ENCODE data around the gene NRIP1.
"Not testable (repeated sequence)": the region's sequence is repeated elsewhere in the genome, so short reads cannot be mapped to it uniquely, and the experiment has no call there.

Gene NRIP1

DNA sequence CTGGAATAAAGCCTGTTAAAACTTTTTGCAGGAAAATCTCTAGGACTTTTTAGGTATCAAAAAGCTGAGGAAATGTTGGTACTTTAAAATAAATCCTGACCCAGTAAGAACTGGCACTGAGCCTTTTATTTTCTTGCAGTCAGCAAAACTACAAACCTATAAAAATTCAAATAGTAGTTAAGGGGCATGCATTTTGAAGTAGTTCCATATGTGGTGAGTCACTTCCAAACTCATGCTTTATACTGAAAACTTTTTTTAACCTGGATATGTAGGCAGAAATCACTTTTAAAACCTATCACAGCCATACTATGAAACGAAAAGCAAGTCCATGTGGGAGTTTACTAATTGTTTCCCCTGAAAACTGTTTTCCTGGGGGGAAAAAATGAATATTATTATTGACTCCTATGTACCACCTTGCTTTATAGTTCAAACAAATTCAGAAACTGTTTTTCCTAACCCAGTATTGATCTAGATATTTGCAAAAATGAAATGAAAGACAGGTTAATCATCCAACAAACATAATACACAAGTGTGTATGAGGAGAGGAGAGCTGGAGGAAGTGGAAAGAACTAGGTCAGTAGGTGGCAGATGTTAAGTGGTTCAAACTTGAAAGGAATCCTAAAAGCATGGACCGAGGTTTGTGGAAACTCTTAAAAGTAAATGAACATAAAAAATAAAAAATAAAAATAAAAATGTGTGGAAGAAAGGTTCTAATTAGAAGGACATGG, 30.5 kb downstream of the NRIP1 start:
- no CpG with 5 or more reads among the region's 2 CpGs for WGBS

DNA sequence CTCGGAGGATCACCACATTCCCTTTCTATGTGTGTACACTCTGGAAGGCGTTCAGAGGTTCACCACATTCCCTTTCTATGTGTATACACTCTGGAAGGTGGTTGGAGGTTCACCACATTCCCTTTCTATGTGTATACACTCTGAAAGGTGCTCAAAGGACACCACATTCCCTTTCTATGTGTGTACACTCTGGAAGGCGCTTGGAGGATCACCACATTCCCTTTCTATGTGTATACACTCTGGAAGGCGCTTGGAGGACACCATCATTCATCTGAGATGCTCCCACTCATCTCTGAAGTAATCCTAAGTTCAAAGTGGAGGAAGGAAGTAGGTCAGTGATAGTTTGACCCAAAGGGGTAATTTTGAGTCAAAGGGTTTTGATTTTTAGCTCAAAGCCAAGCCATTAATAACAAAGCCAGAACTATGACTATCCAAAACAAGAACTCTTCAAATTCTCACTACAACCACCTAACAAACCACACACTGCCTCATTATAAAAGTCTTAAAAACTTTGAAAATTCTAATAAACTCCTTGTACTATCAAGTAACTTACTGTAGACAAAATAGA, 32.9 kb downstream of the NRIP1 start:
- Histone ChIP-seq H2AK5ac (ENCODE audit: low read length, severe bottlenecking) (no peak overlapping the region), H3K4ac (ENCODE audit: low read depth in 1 of 2, low read length in 2 of 2) (no peak overlapping the region), H3K27me3 (ENCODE audit: control insufficient read depth in 1 of 2, insufficient read depth in 1 of 2, low read length in 2 of 2) (no peaks in the 10 kb centered on the region), H2BK12ac (ENCODE audit: low read length in 2 of 2) (no peak overlapping the region), H3K36me3 (ENCODE audit: control insufficient read depth in 1 of 2, insufficient read depth in 2 of 2, low read depth in 1 of 2, low read length in 2 of 2) (peaks cover 0 to 26% of the 10 kb centered on the region in 2 experiments), H2BK120ac (ENCODE audit: low read depth, low read length) (no peak overlapping the region), H3K4me2 (ENCODE audit: low read length, poor library complexity, severe bottlenecking) (no peak overlapping the region), H3K18ac (ENCODE audit: low read depth in 1 of 2, low read length in 2 of 2) (no peak overlapping the region), H4K8ac (ENCODE audit: low read length) (no peak overlapping the region), H3K23ac (ENCODE audit: low read length in 2 of 2) (no peak overlapping the region), H2BK5ac (ENCODE audit: low read depth, low read length, poor library complexity, severe bottlenecking) (no peak overlapping the region), H3K9ac (ENCODE audit: low read length) (no peak overlapping the region), H2AFZ (ENCODE audit: low read depth, low read length) (no peak overlapping the region), H2BK15ac (ENCODE audit: low read depth, poor library complexity, severe bottlenecking) (no peak overlapping the region), H3K9me3 (ENCODE audit: control insufficient read depth, low read length) (no peaks in the 10 kb centered on the region), H3K4me3 (ENCODE audit: insufficient read depth in 1 of 2, low read depth in 1 of 2, low read length in 2 of 2) (no peak overlapping the region), H3K27ac (ENCODE audit: low read length, poor library complexity, severe bottlenecking) (no peak overlapping the region), H4K91ac (ENCODE audit: low read length) (no peak overlapping the region), H3K79me1 (replicated peaks; ENCODE audit: low read length, poor library complexity, severe bottlenecking) (peaks cover 13% of the 10 kb centered on the region), H3K4me1 (ENCODE audit: control insufficient read depth, insufficient read depth, low read depth, low read length) (peaks cover 2% of the 10 kb centered on the region), H3K14ac (ENCODE audit: low read length in 2 of 2) (no peak overlapping the region)
- no CpG with 5 or more reads among the region's 4 CpGs for WGBS
- peak; percentile 64 for DNase-seq

More for the DNA sequence above, 30.5 kb downstream of the NRIP1 start:
- Histone ChIP-seq H4K8ac (ENCODE audit: low read length) (no peak overlapping the region), H3K79me1 (replicated peaks; ENCODE audit: low read length, poor library complexity, severe bottlenecking) (peaks cover 10% of the 10 kb centered on the region), H3K9ac (ENCODE audit: low read length) (peak overlapping the region; percentile 45), H2AFZ (ENCODE audit: low read depth, low read length) (no peak overlapping the region), H2BK12ac (ENCODE audit: low read length in 2 of 2) (no peak overlapping the region), H3K36me3 (ENCODE audit: control insufficient read depth in 1 of 2, insufficient read depth in 2 of 2, low read depth in 1 of 2, low read length in 2 of 2) (peaks cover 0 to 45% of the 10 kb centered on the region in 2 experiments), H3K4me2 (ENCODE audit: low read length, poor library complexity, severe bottlenecking) (peak overlapping the region; percentile 37), H3K27me3 (ENCODE audit: control insufficient read depth in 1 of 2, insufficient read depth in 1 of 2, low read length in 2 of 2) (no peaks in the 10 kb centered on the region), H2AK5ac (ENCODE audit: low read length, severe bottlenecking) (no peak overlapping the region), H3K14ac (ENCODE audit: low read length in 2 of 2) (no peak overlapping the region), H3K4me1 (ENCODE audit: control insufficient read depth, insufficient read depth, low read depth, low read length) (no peaks in the 10 kb centered on the region), H2BK120ac (ENCODE audit: low read depth, low read length) (no peak overlapping the region), H2BK5ac (ENCODE audit: low read depth, low read length, poor library complexity, severe bottlenecking) (no peak overlapping the region), H3K27ac (ENCODE audit: low read length, poor library complexity, severe bottlenecking) (peak overlapping the region; percentile 53), H3K23ac (ENCODE audit: low read length in 2 of 2) (no peak overlapping the region), H4K91ac (ENCODE audit: low read length) (no peak overlapping the region), H3K9me3 (ENCODE audit: control insufficient read depth, low read length) (no peaks in the 10 kb centered on the region), H3K18ac (ENCODE audit: low read depth in 1 of 2, low read length in 2 of 2) (no peak overlapping the region), H3K4ac (ENCODE audit: low read depth in 1 of 2, low read length in 2 of 2) (no peak overlapping the region), H2BK15ac (ENCODE audit: low read depth, poor library complexity, severe bottlenecking) (no peak overlapping the region), H3K4me3 (ENCODE audit: insufficient read depth in 1 of 2, low read depth in 1 of 2, low read length in 2 of 2) (no peak overlapping the region)
- DNase-seq, result no peak

DNA sequence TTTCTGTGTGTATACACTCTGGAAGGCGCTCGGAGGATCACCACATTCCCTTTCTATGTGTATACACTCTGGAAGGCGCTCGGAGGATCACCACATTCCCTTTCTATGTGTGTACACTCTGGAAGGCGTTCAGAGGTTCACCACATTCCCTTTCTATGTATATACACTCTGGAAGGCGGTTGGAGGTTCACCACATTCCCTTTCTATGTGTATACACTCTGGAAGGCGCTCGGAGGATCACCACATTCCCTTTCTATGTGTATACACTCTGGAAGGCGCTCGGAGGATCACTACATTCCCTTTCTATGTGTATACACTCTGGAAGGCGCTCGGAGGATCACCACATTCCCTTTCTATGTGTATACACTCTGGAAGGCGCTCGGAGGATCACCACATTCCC, 33.4 kb downstream of the NRIP1 start:
- H3K27me3 ChIP-seq (ENCODE audit: control insufficient read depth in 1 of 2, insufficient read depth in 1 of 2, low read length in 2 of 2); H2AFZ ChIP-seq (ENCODE audit: low read depth, low read length); H3K18ac ChIP-seq (ENCODE audit: low read depth in 1 of 2, low read length in 2 of 2); H3K9ac ChIP-seq (ENCODE audit: low read length); H3K9me3 ChIP-seq (ENCODE audit: control insufficient read depth, low read length); H3K4me2 ChIP-seq (ENCODE audit: low read length, poor library complexity, severe bottlenecking); H4K91ac ChIP-seq (ENCODE audit: low read length); H3K27ac ChIP-seq (ENCODE audit: low read length, poor library complexity, severe bottlenecking); H3K14ac ChIP-seq (ENCODE audit: low read length in 2 of 2); H2BK15ac ChIP-seq (ENCODE audit: low read depth, poor library complexity, severe bottlenecking); H3K23ac ChIP-seq (ENCODE audit: low read length in 2 of 2); H2BK5ac ChIP-seq (ENCODE audit: low read depth, low read length, poor library complexity, severe bottlenecking); H3K4me1 ChIP-seq (ENCODE audit: control insufficient read depth, insufficient read depth, low read depth, low read length); H2BK120ac ChIP-seq (ENCODE audit: low read depth, low read length); H4K8ac ChIP-seq (ENCODE audit: low read length); H3K4ac ChIP-seq (ENCODE audit: low read depth in 1 of 2, low read length in 2 of 2); H3K4me3 ChIP-seq (ENCODE audit: insufficient read depth in 1 of 2, low read depth in 1 of 2, low read length in 2 of 2); H2BK12ac ChIP-seq (ENCODE audit: low read length in 2 of 2); DNase-seq; H2AK5ac ChIP-seq (ENCODE audit: low read length, severe bottlenecking): not testable (repeated sequence)
- Histone ChIP-seq H3K36me3 (ENCODE audit: control insufficient read depth in 1 of 2, insufficient read depth in 2 of 2, low read depth in 1 of 2, low read length in 2 of 2) (peaks cover 0 to 26% of the 10 kb centered on the region in 2 experiments), H3K79me1 (replicated peaks; ENCODE audit: low read length, poor library complexity, severe bottlenecking) (peaks cover 13% of the 10 kb centered on the region)
- WGBS, result 80% methylated on average over 2 of the region's 14 CpGs

DNA sequence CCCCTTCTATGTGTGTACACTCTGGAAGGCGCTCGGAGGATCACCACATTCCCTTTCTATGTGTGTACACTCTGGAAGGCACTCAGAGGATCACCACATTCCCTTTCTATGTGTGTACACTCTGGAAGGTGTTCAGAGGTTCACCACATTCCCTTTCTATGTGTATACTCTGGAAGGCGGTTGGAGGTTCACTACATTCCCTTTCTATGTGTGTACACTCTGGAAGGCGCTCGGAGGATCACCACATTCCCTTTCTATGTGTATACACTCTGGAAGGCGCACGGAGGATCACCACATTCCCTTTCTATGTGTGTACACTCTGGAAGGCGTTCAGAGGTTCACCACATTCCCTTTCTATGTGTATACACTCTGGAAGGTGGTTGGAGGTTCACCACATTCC, 33.9 kb downstream of the NRIP1 start:
- not testable (repeated sequence) for H2BK5ac ChIP-seq (ENCODE audit: low read depth, low read length, poor library complexity, severe bottlenecking); H2BK120ac ChIP-seq (ENCODE audit: low read depth, low read length); H2AK5ac ChIP-seq (ENCODE audit: low read length, severe bottlenecking); H2AFZ ChIP-seq (ENCODE audit: low read depth, low read length); H3K27me3 ChIP-seq (ENCODE audit: control insufficient read depth in 1 of 2, insufficient read depth in 1 of 2, low read length in 2 of 2); H3K9ac ChIP-seq (ENCODE audit: low read length); H3K4me3 ChIP-seq (ENCODE audit: insufficient read depth in 1 of 2, low read depth in 1 of 2, low read length in 2 of 2); H3K4ac ChIP-seq (ENCODE audit: low read depth in 1 of 2, low read length in 2 of 2); H4K8ac ChIP-seq (ENCODE audit: low read length); H3K9me3 ChIP-seq (ENCODE audit: control insufficient read depth, low read length); H2BK12ac ChIP-seq (ENCODE audit: low read length in 2 of 2); H3K23ac ChIP-seq (ENCODE audit: low read length in 2 of 2); H3K27ac ChIP-seq (ENCODE audit: low read length, poor library complexity, severe bottlenecking); H3K4me1 ChIP-seq (ENCODE audit: control insufficient read depth, insufficient read depth, low read depth, low read length); H2BK15ac ChIP-seq (ENCODE audit: low read depth, poor library complexity, severe bottlenecking); DNase-seq; H3K14ac ChIP-seq (ENCODE audit: low read length in 2 of 2); H3K4me2 ChIP-seq (ENCODE audit: low read length, poor library complexity, severe bottlenecking); H4K91ac ChIP-seq (ENCODE audit: low read length); H3K18ac ChIP-seq (ENCODE audit: low read depth in 1 of 2, low read length in 2 of 2)
- 97% methylated on average over 5 of the region's 8 CpGs for WGBS
- Histone ChIP-seq H3K79me1 (replicated peaks; ENCODE audit: low read length, poor library complexity, severe bottlenecking) (peaks cover 13% of the 10 kb centered on the region), H3K36me3 (ENCODE audit: control insufficient read depth in 1 of 2, insufficient read depth in 2 of 2, low read depth in 1 of 2, low read length in 2 of 2) (peaks cover 0 to 28% of the 10 kb centered on the region in 2 experiments)

All from mesenchymal stem cell (in vitro differentiated cells and primary cell).